ENCODE data around the gene SLC11A1. TPM values are rescaled to one million over a fixed set of nuclear protein-coding genes. Genes with fewer than 3 reads are reported as not detected.

SLC11A1 gene
- total and polyA plus RNA-seq, 2 donors (not counting 1 experiment from before 2014, with no cell fraction given) = 0.03 to 0.17 TPM

DNA sequence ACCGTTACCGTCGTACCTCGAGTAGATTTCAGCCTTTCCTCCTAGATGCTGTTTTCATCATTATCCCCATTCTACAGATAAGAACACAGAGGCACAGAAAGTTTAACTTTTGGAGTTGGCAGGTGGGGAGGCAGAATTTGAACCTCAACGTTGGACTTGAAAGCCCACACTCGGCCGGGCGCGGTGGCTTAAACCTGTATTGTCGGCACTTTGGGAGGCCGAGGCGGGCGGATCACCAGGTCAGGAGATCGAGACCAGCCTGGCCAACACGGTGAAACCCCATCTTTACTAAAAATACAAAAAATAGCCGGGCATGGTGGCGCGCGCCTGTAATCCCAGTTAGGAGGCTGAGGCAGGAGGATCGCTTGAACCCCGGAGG, 13.9 kb upstream of the SLC11A1 start:
- TF ChIP-seq, protein P1, sequence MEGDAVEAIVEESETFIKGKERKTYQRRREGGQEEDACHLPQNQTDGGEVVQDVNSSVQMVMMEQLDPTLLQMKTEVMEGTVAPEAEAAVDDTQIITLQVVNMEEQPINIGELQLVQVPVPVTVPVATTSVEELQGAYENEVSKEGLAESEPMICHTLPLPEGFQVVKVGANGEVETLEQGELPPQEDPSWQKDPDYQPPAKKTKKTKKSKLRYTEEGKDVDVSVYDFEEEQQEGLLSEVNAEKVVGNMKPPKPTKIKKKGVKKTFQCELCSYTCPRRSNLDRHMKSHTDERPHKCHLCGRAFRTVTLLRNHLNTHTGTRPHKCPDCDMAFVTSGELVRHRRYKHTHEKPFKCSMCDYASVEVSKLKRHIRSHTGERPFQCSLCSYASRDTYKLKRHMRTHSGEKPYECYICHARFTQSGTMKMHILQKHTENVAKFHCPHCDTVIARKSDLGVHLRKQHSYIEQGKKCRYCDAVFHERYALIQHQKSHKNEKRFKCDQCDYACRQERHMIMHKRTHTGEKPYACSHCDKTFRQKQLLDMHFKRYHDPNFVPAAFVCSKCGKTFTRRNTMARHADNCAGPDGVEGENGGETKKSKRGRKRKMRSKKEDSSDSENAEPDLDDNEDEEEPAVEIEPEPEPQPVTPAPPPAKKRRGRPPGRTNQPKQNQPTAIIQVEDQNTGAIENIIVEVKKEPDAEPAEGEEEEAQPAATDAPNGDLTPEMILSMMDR (conservative IDR thresholded peaks at IDR 0.05 in 1 of 2, IDR thresholded peaks at IDR 0.05 in 1 of 2; ENCODE audit: low read depth in 1 of 2, low read length in 2 of 2) = no peak
- no peak for TF ChIP-seq EZH2 (IDR thresholded peaks at IDR 0.05; ENCODE audit: low read length, missing control alignments)
- no peaks in the 10 kb centered on the region for H3K27me3 ChIP-seq (ENCODE audit: control insufficient read depth, insufficient read depth, low read length)
- no peak for DNase-seq (ENCODE audit: low read depth in 2 of 2)
- no peak overlapping the region for H3K4me2 ChIP-seq (ENCODE audit: extremely low read depth, insufficient read depth, low read length)
- H4K20me1 ChIP-seq (ENCODE audit: control insufficient read depth, extremely low read depth, insufficient read depth, low read length) = no peaks in the 10 kb centered on the region
- no peaks in the 10 kb centered on the region for H3K36me3 ChIP-seq (ENCODE audit: control insufficient read depth, insufficient read depth, low read length)
- H3K9ac ChIP-seq (ENCODE audit: insufficient read depth, low read length) = peak overlapping the region; percentile 58
- no peak overlapping the region for H3K27ac ChIP-seq (ENCODE audit: insufficient read depth, low read length)
- H3K9me3 ChIP-seq (ENCODE audit: control insufficient read depth, insufficient read depth, low read depth, low read length) = no peaks in the 10 kb centered on the region
- peak overlapping the region; percentile 57 for H2AFZ ChIP-seq (ENCODE audit: low read length)
- H3K4me3 ChIP-seq (replicated peaks in 1 of 4; ENCODE audit: control extremely low read depth in 1 of 4, insufficient read depth in 1 of 4, low read depth in 3 of 4, low read length in 4 of 4) = peak overlapping the region; percentile 39 to 63 (median 48)
- no peaks in the 10 kb centered on the region for H3K4me1 ChIP-seq (ENCODE audit: control insufficient read depth, extremely low read depth, insufficient read depth, low read length)
- no peaks in the 10 kb centered on the region for H3K79me2 ChIP-seq (ENCODE audit: control insufficient read depth, insufficient read depth, low read length)

GRCh38 chr2:218368621-218369153, 13.4 kb upstream of the SLC11A1 start:
- H3K4me2 ChIP-seq (ENCODE audit: extremely low read depth, insufficient read depth, low read length) = no peak overlapping the region
- no peaks in the 10 kb centered on the region for H3K4me1 ChIP-seq (ENCODE audit: control insufficient read depth, extremely low read depth, insufficient read depth, low read length)
- no peaks in the 10 kb centered on the region for H3K36me3 ChIP-seq (ENCODE audit: control insufficient read depth, insufficient read depth, low read length)
- no peak overlapping the region for H3K9ac ChIP-seq (ENCODE audit: insufficient read depth, low read length)
- H3K9me3 ChIP-seq (ENCODE audit: control insufficient read depth, insufficient read depth, low read depth, low read length) = no peaks in the 10 kb centered on the region
- H4K20me1 ChIP-seq (ENCODE audit: control insufficient read depth, extremely low read depth, insufficient read depth, low read length) = no peaks in the 10 kb centered on the region
- no peaks in the 10 kb centered on the region for H3K27me3 ChIP-seq (ENCODE audit: control insufficient read depth, insufficient read depth, low read length)
- no peak for TF ChIP-seq EZH2 (IDR thresholded peaks at IDR 0.05; ENCODE audit: low read length, missing control alignments)
- TF ChIP-seq, protein P1 (conservative IDR thresholded peaks at IDR 0.05 in 1 of 2, IDR thresholded peaks at IDR 0.05 in 1 of 2; ENCODE audit: low read depth in 1 of 2, low read length in 2 of 2) = no peak
- H3K79me2 ChIP-seq (ENCODE audit: control insufficient read depth, insufficient read depth, low read length) = no peaks in the 10 kb centered on the region
- H2AFZ ChIP-seq (ENCODE audit: low read length) = peak overlapping the region; percentile 34
- no peak overlapping the region for H3K4me3 ChIP-seq (replicated peaks in 1 of 4; ENCODE audit: control extremely low read depth in 1 of 4, insufficient read depth in 1 of 4, low read depth in 3 of 4, low read length in 4 of 4)
- H3K27ac ChIP-seq (ENCODE audit: insufficient read depth, low read length) = no peak overlapping the region
- DNase-seq (ENCODE audit: low read depth in 2 of 2) = peak; percentile 15 to 54

DNA sequence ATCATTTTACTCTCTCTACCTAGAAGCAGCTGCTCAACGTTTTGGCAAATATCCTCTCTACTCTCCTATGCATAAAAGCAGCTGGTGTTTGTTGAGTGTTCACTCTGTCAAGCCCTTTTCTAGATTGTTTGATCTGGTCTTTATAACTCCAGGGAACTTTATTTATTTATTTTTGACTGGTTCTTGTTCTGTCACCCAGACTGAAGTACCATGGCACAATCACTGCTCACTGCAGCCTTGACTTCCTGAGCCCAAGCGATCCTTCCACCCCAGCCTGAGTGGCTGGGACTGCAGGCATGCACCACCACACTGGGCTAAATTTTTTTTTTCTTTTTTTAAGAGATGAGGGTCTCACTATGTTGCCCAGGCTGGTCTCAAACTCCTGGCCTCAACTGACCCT, 12.7 kb upstream of the SLC11A1 start:
- H3K27ac ChIP-seq (ENCODE audit: insufficient read depth, low read length) = no peak overlapping the region
- H3K9ac ChIP-seq (ENCODE audit: insufficient read depth, low read length) = no peak overlapping the region
- DNase-seq (ENCODE audit: low read depth in 2 of 2) = peak in 1 of 2 donors; percentile 15
- H3K9me3 ChIP-seq (ENCODE audit: control insufficient read depth, insufficient read depth, low read depth, low read length) = no peaks in the 10 kb centered on the region
- H3K4me2 ChIP-seq (ENCODE audit: extremely low read depth, insufficient read depth, low read length) = no peak overlapping the region
- no peaks in the 10 kb centered on the region for H3K79me2 ChIP-seq (ENCODE audit: control insufficient read depth, insufficient read depth, low read length)
- H3K36me3 ChIP-seq (ENCODE audit: control insufficient read depth, insufficient read depth, low read length) = no peaks in the 10 kb centered on the region
- TF ChIP-seq, protein P1 (conservative IDR thresholded peaks at IDR 0.05 in 1 of 2, IDR thresholded peaks at IDR 0.05 in 1 of 2; ENCODE audit: low read depth in 1 of 2, low read length in 2 of 2) = no peak
- no peak for TF ChIP-seq EZH2 (IDR thresholded peaks at IDR 0.05; ENCODE audit: low read length, missing control alignments)
- H4K20me1 ChIP-seq (ENCODE audit: control insufficient read depth, extremely low read depth, insufficient read depth, low read length) = no peaks in the 10 kb centered on the region
- no peak overlapping the region for H3K4me3 ChIP-seq (replicated peaks in 1 of 4; ENCODE audit: control extremely low read depth in 1 of 4, insufficient read depth in 1 of 4, low read depth in 3 of 4, low read length in 4 of 4)
- no peak overlapping the region for H2AFZ ChIP-seq (ENCODE audit: low read length)
- no peaks in the 10 kb centered on the region for H3K4me1 ChIP-seq (ENCODE audit: control insufficient read depth, extremely low read depth, insufficient read depth, low read length)
- no peaks in the 10 kb centered on the region for H3K27me3 ChIP-seq (ENCODE audit: control insufficient read depth, insufficient read depth, low read length)
